Measurements from ENCODE around the gene CENPH.
"Not testable (repeated sequence)": the region's sequence is repeated elsewhere in the genome, so short reads cannot be mapped to it uniquely, and the experiment has no call there.

Gene CENPH, protein sequence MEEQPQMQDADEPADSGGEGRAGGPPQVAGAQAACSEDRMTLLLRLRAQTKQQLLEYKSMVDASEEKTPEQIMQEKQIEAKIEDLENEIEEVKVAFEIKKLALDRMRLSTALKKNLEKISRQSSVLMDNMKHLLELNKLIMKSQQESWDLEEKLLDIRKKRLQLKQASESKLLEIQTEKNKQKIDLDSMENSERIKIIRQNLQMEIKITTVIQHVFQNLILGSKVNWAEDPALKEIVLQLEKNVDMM

DNA sequence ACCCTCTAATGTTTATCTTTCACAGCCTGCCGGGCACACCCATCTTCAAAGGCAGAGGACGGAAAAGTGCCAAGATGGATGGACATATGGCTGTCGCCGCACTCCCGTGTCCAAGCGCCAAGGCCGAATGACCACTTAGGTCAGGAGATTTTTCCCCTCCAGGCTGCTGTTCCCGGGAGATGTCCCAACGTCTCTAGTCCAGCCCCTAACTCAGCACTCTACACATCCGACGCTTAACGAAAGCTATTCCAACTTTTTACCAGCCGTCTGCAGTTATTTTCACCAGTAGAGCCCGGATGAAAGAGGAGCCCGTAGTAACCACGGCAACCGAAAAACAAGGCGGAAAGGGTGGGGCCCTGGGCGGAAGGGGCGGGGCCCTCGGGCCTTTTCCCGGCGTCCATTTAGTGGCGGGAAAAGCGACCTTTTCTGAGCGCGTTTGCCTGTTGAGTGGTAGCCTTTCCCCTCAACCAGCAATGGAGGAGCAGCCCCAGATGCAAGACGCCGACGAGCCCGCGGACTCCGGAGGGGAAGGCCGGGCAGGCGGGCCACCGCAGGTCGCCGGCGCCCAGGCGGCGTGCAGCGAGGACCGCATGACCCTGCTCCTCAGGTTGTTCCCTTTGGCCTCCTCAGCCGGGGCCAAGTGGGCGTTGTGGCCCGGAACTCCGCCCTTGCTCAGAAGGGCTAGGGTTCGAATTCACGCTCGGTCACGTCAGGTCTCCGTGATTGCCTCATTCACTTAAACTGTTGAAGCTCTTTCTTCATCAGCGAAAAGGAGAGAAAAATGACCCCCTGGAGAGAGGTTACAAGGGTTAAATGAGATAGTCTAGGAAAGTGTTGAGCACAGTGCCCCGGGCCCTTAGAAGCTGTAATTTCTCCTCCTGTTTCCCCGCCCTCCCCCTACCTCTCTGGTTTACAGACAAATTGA is at the start of gene CENPH:
Gene CENPH (plus strand): TSS at position 422 of the 925 bp plus-strand sequence. CDS start 52 bp downstream, at position 474.
- Mint-ChIP-seq H3K4me1 (ENCODE audit: low read depth) (peaks cover 16% of the 10 kb centered on the region), H3K9me3 (no peaks in the 10 kb centered on the region), H3K27ac (peak within 1 kb of the TSS; percentile 93), H3K4me3 (peak within 1 kb of the TSS; percentile 92), H3K36me3 (ENCODE audit: low read depth) (no peaks in the 10 kb centered on the region), H3K27me3 (ENCODE audit: low read depth) (no peaks in the 10 kb centered on the region)

DNA sequence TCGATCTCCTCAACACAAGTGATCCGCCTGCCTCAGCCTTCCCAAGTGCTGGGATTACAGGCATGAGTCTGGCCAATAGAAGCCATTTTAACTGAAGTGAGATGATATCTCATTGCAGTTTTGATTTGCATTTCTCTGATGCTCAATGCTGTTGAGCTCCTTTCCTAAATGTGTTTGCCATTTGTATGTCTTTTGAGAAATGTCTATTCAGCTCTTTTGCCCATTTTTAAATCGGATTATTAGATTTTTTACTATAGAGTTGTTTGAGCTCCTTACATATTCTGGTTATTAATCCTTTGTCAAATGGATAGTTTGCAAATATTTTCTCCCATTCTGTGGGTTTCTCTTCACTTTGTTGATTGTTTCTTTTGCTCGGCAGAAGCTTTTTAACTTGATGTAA is 49.1 kb upstream of the CENPH start:
- not testable (repeated sequence) for H3K27ac Mint-ChIP-seq; H3K27me3 Mint-ChIP-seq (ENCODE audit: low read depth); H3K4me3 Mint-ChIP-seq; H3K4me1 Mint-ChIP-seq (ENCODE audit: low read depth); H3K36me3 Mint-ChIP-seq (ENCODE audit: low read depth)
- H3K9me3 Mint-ChIP-seq, result peaks cover 17% of the 10 kb centered on the region

DNA sequence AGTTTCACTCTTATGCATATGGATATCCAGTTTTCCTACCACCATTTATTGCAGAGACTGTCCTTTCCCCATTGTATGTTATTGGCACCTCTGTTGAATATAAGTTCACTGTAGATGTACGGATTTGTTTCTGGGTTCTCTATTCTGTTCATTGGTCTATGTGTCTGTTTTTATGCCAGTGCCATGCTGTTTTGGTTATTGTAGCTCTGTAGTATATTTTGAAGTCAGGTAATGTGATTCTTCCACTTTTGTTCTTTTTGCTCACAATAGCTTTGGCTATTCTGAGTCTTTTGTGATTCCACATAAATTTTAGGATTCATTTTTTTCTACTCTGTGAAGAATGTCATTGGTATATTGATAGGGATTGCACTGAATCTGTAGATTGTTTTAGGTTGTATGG is 48.6 kb upstream of the CENPH start:
- no peaks in the 10 kb centered on the region for H3K27me3 Mint-ChIP-seq (ENCODE audit: low read depth)
- H3K4me3 Mint-ChIP-seq, result no peak overlapping the region
- no peaks in the 10 kb centered on the region for H3K4me1 Mint-ChIP-seq (ENCODE audit: low read depth)
- no peak overlapping the region for H3K27ac Mint-ChIP-seq
- H3K36me3 Mint-ChIP-seq (ENCODE audit: low read depth), result peaks cover 1% of the 10 kb centered on the region
- peaks cover 17% of the 10 kb centered on the region for H3K9me3 Mint-ChIP-seq

DNA sequence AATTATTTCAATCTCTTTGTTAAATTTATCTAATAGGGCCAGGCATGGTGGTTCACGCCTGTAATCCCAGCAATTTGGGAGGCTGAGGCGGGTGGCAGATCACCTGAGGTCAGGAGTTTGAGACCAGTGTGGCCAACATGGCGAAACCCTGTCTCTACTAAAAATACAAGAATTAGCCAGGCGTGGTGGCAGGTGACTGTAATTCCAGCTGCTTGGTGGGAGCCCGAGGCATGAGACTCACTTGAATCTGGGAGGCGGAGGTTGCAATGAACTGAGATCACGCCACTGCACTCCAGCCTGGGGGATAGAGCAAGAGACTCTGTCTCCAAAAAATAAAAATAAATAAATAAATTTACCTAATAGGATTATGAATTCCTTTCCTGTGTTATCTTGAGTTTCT is 40.8 kb upstream of the CENPH start:
- not testable (repeated sequence) for H3K4me3 Mint-ChIP-seq; H3K4me1 Mint-ChIP-seq (ENCODE audit: low read depth); H3K27me3 Mint-ChIP-seq (ENCODE audit: low read depth); H3K27ac Mint-ChIP-seq; H3K36me3 Mint-ChIP-seq (ENCODE audit: low read depth); H3K9me3 Mint-ChIP-seq

DNA sequence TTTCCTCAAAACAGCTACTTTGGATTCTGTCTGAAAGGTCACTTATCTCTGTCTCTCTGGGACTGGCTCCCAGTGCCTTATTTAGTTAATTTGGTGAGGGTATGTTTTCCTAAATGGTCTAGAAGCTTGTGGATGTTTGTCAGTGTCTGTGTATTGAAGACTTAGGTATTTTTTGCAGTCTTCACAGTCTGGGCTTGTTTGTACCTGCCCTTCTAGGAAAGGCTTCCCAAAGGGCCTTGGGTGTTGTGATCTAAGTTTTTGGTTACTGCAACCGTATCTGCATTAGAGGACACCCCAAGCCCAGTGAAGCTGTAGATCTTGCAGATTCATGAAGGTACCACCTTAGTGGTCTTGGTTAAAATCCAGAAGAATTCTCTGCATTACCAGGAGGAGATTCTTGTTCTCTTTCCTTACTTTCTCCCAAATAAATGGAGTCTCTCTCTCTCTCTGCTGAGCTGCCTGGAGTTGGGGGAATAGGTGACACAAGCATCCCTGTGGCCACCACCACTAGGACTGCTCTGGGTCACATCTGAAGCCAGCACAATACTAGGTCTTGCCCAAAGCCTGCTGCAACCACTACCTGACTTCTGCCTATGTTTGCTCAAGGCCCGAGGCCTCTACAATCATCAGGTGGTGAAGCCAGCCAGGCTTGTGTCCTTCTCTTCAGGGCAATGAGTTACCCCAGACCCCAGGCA is 40.3 kb upstream of the CENPH start:
- Mint-ChIP-seq H3K4me3 (no peak overlapping the region), H3K9me3 (no peaks in the 10 kb centered on the region), H3K27ac (no peak overlapping the region), H3K36me3 (ENCODE audit: low read depth) (no peaks in the 10 kb centered on the region), H3K4me1 (ENCODE audit: low read depth) (no peaks in the 10 kb centered on the region), H3K27me3 (ENCODE audit: low read depth) (no peaks in the 10 kb centered on the region)

DNA sequence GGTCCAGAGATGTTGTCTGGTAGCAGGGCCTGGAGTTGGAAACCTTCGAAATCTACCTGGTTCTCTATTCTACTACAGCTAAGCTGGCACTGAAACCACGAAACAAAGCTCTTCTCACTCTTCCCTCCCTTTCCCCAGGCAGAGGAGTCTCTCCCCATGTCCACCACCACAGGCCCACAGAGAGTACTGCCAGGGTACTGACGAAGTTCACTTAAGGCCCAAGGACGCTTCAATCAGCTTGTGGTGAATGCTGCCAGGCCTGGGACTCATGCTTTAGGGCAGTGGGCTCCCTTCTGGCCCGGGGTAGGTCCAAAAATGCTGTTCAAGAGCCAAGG is 39.7 kb upstream of the CENPH start:
- Mint-ChIP-seq H3K4me3 (no peak overlapping the region), H3K27me3 (ENCODE audit: low read depth) (no peaks in the 10 kb centered on the region), H3K36me3 (ENCODE audit: low read depth) (no peaks in the 10 kb centered on the region), H3K4me1 (ENCODE audit: low read depth) (no peaks in the 10 kb centered on the region), H3K9me3 (no peaks in the 10 kb centered on the region), H3K27ac (no peak overlapping the region)

DNA sequence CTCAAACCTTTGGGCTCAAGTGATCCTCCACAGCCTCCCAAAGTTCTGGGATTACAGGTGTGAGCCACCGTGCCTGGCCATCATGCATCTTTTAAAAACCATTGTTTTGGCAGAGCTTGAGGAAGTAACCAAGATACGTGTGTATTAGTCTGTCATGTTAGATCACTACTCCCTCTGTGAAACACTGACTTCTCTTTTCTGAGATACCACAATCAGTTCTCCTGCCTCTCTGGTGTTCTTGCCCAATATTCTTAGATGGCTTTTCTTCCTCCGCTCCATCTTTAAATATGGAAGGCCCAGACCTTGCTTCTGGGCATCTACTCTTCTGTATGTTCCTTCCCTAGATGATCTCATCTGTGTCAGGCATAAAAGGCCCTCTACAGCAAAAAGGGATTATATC is 36.7 kb upstream of the CENPH start:
- no peaks in the 10 kb centered on the region for H3K4me1 Mint-ChIP-seq (ENCODE audit: low read depth)
- H3K36me3 Mint-ChIP-seq (ENCODE audit: low read depth), result no peaks in the 10 kb centered on the region
- no peak overlapping the region for H3K4me3 Mint-ChIP-seq
- H3K27me3 Mint-ChIP-seq (ENCODE audit: low read depth), result no peaks in the 10 kb centered on the region
- H3K27ac Mint-ChIP-seq, result no peak overlapping the region
- no peaks in the 10 kb centered on the region for H3K9me3 Mint-ChIP-seq

DNA sequence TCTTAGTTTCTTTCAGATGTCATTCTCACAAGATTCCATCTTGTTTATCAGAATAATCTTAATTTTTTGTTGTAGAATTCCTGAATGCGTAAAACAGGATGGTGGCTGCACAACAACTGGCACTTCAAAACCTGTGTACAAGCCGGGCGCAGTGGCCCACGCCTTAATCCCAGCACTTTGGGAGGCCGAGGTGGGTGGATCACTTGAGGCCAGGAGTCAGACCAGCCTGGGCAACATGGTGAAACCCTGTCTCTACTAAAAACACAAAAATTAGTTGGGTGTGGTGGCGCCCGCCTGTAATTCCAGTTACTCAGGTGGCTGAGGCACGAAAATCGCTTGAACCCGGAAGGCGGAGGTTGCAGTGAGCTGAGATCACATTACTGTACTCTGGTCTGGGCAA is 32.9 kb upstream of the CENPH start:
- H3K27me3 Mint-ChIP-seq (ENCODE audit: low read depth), result no peaks in the 10 kb centered on the region
- H3K4me3 Mint-ChIP-seq, result no peak overlapping the region
- H3K9me3 Mint-ChIP-seq, result no peaks in the 10 kb centered on the region
- H3K27ac Mint-ChIP-seq, result no peak overlapping the region
- H3K4me1 Mint-ChIP-seq (ENCODE audit: low read depth), result no peaks in the 10 kb centered on the region
- H3K36me3 Mint-ChIP-seq (ENCODE audit: low read depth), result no peaks in the 10 kb centered on the region

DNA sequence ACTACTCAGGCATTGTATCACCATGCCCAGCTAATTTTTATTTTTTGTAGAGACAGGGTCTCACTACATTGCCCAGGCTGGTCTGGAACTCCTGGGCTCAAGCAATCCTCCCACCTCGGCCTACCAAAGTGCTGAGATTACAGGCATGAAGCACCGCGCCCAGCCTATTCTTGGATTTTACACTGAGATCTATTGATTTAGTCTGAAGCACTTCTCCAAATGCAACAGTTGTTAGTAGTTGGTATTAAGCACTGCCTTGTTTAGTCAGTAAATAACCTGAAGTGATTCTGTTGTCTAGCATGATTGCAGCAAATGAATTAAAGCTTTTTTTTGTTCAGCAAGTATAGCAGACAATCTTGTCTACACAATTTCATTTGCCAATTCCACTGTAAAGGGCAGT is 31.3 kb upstream of the CENPH start:
- Mint-ChIP-seq H3K4me1 (ENCODE audit: low read depth) (no peaks in the 10 kb centered on the region), H3K27ac (no peak overlapping the region), H3K4me3 (no peak overlapping the region), H3K36me3 (ENCODE audit: low read depth) (no peaks in the 10 kb centered on the region), H3K9me3 (no peaks in the 10 kb centered on the region), H3K27me3 (ENCODE audit: low read depth) (no peaks in the 10 kb centered on the region)

DNA sequence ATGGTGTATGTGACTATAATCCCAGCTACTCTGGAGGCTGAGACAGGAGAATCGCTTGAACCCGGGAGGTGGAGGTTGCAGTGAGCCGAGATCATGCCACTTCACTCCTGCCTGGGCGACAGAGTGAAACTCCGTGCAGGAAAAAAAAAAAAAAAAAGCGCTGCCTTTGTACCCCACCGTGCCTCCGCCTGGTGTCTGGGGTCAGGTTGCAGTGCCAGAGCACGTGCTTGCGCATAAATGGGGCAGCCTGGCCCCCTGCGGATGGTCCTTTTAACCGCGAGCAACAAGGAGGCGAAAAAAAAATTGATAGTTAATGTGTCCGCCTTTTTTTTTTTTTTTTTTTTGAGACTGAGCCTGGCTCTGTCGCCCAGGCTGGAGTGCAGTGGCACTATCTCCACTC is 28.7 kb upstream of the CENPH start:
- Mint-ChIP-seq H3K9me3 (no peaks in the 10 kb centered on the region), H3K27me3 (ENCODE audit: low read depth) (no peaks in the 10 kb centered on the region), H3K36me3 (ENCODE audit: low read depth) (no peaks in the 10 kb centered on the region), H3K4me3 (no peak overlapping the region), H3K4me1 (ENCODE audit: low read depth) (peaks cover under 1% of the 10 kb centered on the region), H3K27ac (no peak overlapping the region)

DNA sequence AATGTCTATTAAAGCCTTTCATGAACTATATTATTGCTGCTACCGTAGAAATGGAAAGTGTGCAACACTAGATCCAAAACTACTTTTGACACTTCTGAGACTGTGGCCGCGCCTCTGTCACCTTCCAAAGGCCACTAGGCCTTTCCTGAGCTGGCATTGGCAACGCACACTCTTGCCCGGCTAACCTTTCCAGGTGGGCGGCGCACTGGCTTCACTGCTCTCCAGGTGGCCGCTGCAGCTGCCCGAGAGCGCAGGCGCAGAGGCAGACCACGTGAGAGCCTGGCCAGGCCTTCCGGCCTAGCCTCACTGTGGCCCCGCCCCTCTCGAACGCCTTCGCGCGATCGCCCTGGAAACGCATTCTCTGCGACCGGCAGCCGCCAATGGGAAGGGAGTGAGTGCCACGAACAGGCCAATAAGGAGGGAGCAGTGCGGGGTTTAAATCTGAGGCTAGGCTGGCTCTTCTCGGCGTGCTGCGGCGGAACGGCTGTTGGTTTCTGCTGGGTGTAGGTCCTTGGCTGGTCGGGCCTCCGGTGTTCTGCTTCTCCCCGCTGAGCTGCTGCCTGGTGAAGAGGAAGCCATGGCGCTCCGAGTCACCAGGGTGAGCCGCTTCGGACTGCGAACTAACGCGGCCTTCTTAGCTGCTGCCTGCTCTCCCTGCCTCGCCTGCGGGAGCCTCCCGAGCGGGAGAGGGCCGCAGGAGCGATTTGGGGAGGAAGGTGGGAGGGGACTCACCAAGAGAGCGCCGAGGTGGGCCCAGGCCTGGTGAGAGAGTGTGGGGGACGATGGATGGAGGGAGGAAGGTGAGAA is 22.5 kb upstream of the CENPH start, which contains the start of gene CCNB1:
Gene CCNB1 (plus strand): TSS at position 465 of the 807 bp plus-strand sequence. CDS start 113 bp downstream, at position 578.
- peaks cover 40% of the 10 kb centered on the region for H3K4me1 Mint-ChIP-seq (ENCODE audit: low read depth)
- H3K36me3 Mint-ChIP-seq (ENCODE audit: low read depth), result peaks cover 23% of the 10 kb centered on the region
- H3K9me3 Mint-ChIP-seq, result no peaks in the 10 kb centered on the region
- H3K27ac Mint-ChIP-seq, result peak within 1 kb of the TSS; percentile 87
- no peaks in the 10 kb centered on the region for H3K27me3 Mint-ChIP-seq (ENCODE audit: low read depth)
- H3K4me3 Mint-ChIP-seq, result peak within 1 kb of the TSS; percentile 93

DNA sequence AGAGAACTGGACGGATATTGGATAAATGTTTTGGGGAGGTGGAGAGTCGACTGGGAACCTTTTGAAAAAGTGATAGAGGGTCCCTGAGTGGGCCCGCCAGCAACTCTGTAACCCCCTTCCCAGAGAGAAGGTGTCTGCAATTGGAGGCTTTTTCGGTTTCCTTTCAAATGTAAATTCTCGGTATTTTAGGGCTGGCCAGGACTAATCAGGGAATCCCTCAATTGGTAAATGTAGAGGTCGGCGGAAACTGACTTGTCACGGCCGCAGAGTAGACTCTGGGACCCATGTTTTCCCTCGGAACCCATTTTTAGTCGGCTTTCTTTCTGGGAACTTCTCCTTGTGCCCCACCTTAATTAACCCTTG is 21.9 kb upstream of the CENPH start:
- peaks cover 40% of the 10 kb centered on the region for H3K4me1 Mint-ChIP-seq (ENCODE audit: low read depth)
- H3K27me3 Mint-ChIP-seq (ENCODE audit: low read depth), result no peaks in the 10 kb centered on the region
- H3K9me3 Mint-ChIP-seq, result no peaks in the 10 kb centered on the region
- peaks cover 27% of the 10 kb centered on the region for H3K36me3 Mint-ChIP-seq (ENCODE audit: low read depth)
- H3K27ac Mint-ChIP-seq, result peak overlapping the region; percentile 87
- peak overlapping the region; percentile 93 for H3K4me3 Mint-ChIP-seq

DNA sequence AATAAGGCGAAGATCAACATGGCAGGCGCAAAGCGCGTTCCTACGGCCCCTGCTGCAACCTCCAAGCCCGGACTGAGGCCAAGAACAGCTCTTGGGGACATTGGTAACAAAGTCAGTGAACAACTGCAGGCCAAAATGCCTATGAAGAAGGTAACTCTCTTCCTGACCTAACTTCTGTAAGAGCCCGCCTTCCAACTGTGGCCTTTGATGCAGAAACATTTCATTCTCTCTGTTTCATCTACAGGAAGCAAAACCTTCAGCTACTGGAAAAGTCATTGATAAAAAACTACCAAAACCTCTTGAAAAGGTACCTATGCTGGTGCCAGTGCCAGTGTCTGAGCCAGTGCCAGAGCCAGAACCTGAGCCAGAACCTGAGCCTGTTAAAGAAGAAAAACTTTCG is 21.5 kb upstream of the CENPH start:
- Mint-ChIP-seq H3K27me3 (ENCODE audit: low read depth) (no peaks in the 10 kb centered on the region), H3K36me3 (ENCODE audit: low read depth) (peaks cover 29% of the 10 kb centered on the region), H3K9me3 (no peaks in the 10 kb centered on the region), H3K27ac (peak overlapping the region; percentile 87), H3K4me3 (peak overlapping the region; percentile 93), H3K4me1 (ENCODE audit: low read depth) (peaks cover 42% of the 10 kb centered on the region)

DNA sequence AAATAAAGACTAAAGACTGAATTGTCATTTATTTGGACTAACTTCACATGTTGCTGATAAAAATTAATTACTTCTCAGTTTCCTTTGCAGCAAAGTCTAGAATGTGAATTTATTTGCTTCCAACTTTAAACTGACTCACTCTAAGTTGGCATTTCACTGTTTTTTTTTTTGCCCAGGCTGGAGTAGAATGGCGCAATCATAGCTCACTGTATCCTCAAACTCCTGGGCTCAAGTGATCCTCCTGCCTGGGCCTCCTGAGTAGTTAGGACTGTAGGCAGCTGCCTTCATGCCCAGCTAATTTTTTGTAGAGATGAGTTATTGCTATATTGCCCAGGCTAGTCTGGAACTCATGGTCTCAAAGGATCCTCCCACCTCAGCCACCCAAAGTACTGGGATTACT is 18.9 kb upstream of the CENPH start:
- H3K27ac Mint-ChIP-seq, result no peak overlapping the region
- H3K9me3 Mint-ChIP-seq, result no peaks in the 10 kb centered on the region
- H3K4me3 Mint-ChIP-seq, result no peak overlapping the region
- H3K36me3 Mint-ChIP-seq (ENCODE audit: low read depth), result peaks cover 48% of the 10 kb centered on the region
- no peaks in the 10 kb centered on the region for H3K27me3 Mint-ChIP-seq (ENCODE audit: low read depth)
- peaks cover 42% of the 10 kb centered on the region for H3K4me1 Mint-ChIP-seq (ENCODE audit: low read depth)
